ENCODE measurements around the gene POF1B.

The POF1B gene

DNA sequence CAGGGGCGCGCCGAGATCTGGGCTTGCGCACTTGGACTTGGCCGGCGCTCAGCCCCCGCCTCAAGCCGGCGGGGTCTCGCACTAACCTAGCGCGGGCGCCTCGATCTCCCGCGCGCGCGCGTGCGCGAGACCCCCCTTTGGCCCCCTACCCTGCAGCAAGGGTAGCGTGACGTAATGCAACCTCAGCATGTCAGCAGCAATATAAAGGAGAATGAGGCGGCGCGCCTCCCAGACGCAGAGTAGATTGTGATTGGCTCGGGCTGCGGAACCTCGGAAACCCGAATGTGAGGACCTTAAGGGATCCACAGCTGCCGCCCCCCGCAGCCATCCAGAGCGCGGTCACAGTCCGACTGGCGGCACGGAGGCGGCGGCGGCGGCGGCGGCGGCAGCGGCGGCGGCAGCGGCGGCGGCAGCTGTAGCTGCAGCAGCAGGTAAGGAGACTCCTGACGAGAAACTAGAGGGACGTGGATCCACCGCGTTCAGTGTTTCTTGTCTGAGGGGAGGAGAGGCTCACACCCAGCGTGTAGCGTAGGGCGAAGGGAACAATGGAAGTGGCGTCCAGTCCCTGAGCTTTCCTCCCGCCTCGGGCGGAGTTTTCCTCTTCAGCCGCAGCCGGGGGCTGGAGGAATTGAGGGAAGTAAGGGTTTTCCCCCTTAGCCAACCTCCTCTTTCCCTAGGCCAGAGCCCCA lies 135.6 kb downstream of the POF1B start, which contains the start of the genes SATL1 and ZNF711:
Gene SATL1 (minus strand): TSS at position 19 of the 689 bp plus-strand sequence. CDS start 134,811 bp downstream, outside the sequence.
Gene ZNF711 (plus strand): TSS at position 231 of the 689 bp plus-strand sequence. CDS start 3,582 bp downstream, outside the sequence.
- TF ChIP-seq SPI1 (IDR thresholded peaks at IDR 0.05; ENCODE audit: low read depth, low read length) (no peak), POU2F2 (IDR thresholded peaks at IDR 0.05; ENCODE audit: low read depth, low read length) (no peak)
- DNase-seq (ENCODE audit: insufficient read length, low spot score), result no peak
- no peak for FAIRE-seq

DNA sequence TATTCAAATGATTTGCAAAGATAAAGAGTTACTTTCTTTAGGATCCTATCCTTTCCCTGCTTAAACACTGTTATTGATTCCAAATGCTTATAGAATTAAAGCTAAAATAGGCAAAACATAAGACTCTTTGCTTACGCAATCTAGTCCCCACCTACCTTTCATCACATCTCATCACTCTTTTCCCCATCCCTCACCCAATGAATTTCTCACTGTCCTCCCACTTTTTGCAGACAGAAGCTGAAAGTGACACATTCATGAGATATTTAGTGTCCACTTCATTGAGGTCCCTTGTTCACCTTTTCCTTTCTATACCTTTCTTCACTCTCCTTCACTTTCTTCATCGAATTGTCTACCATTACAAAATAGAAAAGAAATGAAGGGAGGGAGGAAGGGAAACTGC lies 136.3 kb downstream of the POF1B start:
- DNase-seq (ENCODE audit: insufficient read length, low spot score) (no peak), FAIRE-seq (no peak)
- no peak for TF ChIP-seq TAF1 (IDR thresholded peaks at IDR 0.05; ENCODE audit: low read depth, low read length)
